ENCODE data around the gene GOLPH3L. TPM values are rescaled to one million over a fixed set of nuclear protein-coding genes. Genes with fewer than 3 reads are reported as not detected.

The GOLPH3L gene
- total RNA-seq, 1 experiment from 2014 or later, result 9.6 TPM

DNA sequence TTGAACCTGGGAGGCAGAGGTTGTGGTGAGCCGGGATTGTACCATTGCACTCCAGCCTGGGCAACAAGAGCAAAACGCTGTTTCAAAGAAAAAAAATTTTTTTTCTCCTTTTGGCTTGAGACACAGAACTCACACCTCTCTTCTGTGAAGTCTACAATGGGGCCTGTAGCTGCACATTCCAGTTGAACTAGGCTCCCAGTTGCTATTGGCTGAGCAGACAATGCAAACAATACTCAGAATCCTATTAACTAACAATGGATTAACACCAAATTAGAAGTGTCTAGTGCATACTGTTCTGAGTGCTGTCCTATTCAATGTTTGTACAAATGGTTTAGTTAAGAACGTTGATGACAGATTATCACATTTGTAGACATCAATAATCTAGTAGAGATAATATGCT lies 100.0 kb downstream of the GOLPH3L start:
- Histone ChIP-seq H3K4me1 (ENCODE audit: insufficient read depth, low read length) (peaks cover 11% of the 10 kb centered on the region), H3K27ac (ENCODE audit: low read length) (peak overlapping the region; percentile 84), H3K9me2 (replicated peaks; ENCODE audit: low read length) (no peaks in the 10 kb centered on the region), H4K20me1 (ENCODE audit: low read length) (no peaks in the 10 kb centered on the region), H3F3A (ENCODE audit: low read length, unreplicated experiment) (no peaks in the 10 kb centered on the region), H2AFZ (ENCODE audit: low read length) (no peak overlapping the region), H3K4me2 (ENCODE audit: low read length) (no peak overlapping the region), H3K4me3 (ENCODE audit: low read length) (no peak overlapping the region), H3K9me3 (ENCODE audit: low read length) (no peaks in the 10 kb centered on the region), H3K27me3 (ENCODE audit: low read length) (no peaks in the 10 kb centered on the region), H3K79me2 (ENCODE audit: low read length) (no peaks in the 10 kb centered on the region), H3K9ac (ENCODE audit: low read length) (no peak overlapping the region), H3K36me3 (ENCODE audit: low read depth, low read length) (no peaks in the 10 kb centered on the region)
- no TSS peak for BruUV-seq (replicated peaks)
- intact Hi-C loops (cut with micrococcal nuclease), result no loop called here
- no peak for TF ChIP-seq EZH2 (IDR thresholded peaks at IDR 0.05; ENCODE audit: low read length, unreplicated experiment)
- no peak for TF ChIP-seq EZH2phosphoT487 (IDR thresholded peaks at IDR 0.05; ENCODE audit: borderline replicate concordance, low read length)
- TF ChIP-seq, protein P1, sequence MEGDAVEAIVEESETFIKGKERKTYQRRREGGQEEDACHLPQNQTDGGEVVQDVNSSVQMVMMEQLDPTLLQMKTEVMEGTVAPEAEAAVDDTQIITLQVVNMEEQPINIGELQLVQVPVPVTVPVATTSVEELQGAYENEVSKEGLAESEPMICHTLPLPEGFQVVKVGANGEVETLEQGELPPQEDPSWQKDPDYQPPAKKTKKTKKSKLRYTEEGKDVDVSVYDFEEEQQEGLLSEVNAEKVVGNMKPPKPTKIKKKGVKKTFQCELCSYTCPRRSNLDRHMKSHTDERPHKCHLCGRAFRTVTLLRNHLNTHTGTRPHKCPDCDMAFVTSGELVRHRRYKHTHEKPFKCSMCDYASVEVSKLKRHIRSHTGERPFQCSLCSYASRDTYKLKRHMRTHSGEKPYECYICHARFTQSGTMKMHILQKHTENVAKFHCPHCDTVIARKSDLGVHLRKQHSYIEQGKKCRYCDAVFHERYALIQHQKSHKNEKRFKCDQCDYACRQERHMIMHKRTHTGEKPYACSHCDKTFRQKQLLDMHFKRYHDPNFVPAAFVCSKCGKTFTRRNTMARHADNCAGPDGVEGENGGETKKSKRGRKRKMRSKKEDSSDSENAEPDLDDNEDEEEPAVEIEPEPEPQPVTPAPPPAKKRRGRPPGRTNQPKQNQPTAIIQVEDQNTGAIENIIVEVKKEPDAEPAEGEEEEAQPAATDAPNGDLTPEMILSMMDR (conservative IDR thresholded peaks at IDR 0.05; ENCODE audit: low read depth, low read length), result no peak
- ATAC-seq, result no peak
- CTCF ChIA-PET, result no interaction called here
- DNase-seq, result no peak
- POLR2A ChIA-PET (ENCODE audit: unreplicated experiment), result no interaction called here

Other genes starting within 250 kb of the GOLPH3L start
- 56.2 and 61.6 TPM in 2 replicates for gene TARS2, start 209.7 kb downstream of the GOLPH3L start, total RNA-seq (2014; rRNA removed)
- 2.3 and 3.7 TPM in 2 replicates for gene ECM1, start 189.0 kb downstream of the GOLPH3L start, total RNA-seq (2014; rRNA removed)
- gene FALEC, start 181.4 kb downstream of the GOLPH3L start, total RNA-seq (2014; rRNA removed), result 0.73 TPM in 1 of 2 replicates, not detected in the other
- 0.81 and 0.87 TPM in 2 replicates for gene ADAMTSL4, start 147.7 kb downstream of the GOLPH3L start, total RNA-seq (2014; rRNA removed)
- 285 and 376 TPM in 2 replicates for gene MCL1, start 117.5 kb downstream of the GOLPH3L start, total RNA-seq (2014; rRNA removed)
- 194 and 232 TPM in 2 replicates for gene ENSA, start 67.5 kb downstream of the GOLPH3L start, total RNA-seq (2014; rRNA removed)
- gene HORMAD1, start 23.7 kb upstream of the GOLPH3L start, total RNA-seq (2014; rRNA removed), result not detected in 2 replicates
- gene CTSS, start 68.6 kb upstream of the GOLPH3L start, total RNA-seq (2014; rRNA removed), result 0.46 TPM in 1 of 2 replicates, not detected in the other
- gene CTSK, start 111.1 kb upstream of the GOLPH3L start, total RNA-seq (2014; rRNA removed), result 2.0 and 5.6 TPM in 2 replicates
- 16.7 and 18.5 TPM in 2 replicates for gene ARNT, start 179.4 kb upstream of the GOLPH3L start, total RNA-seq (2014; rRNA removed)
- not detected in 2 replicates for gene CTXND2, start 190.0 kb upstream of the GOLPH3L start, total RNA-seq (2014; rRNA removed)
- 35.4 and 42.4 TPM in 2 replicates for gene SETDB1, start 229.2 kb upstream of the GOLPH3L start, total RNA-seq (2014; rRNA removed)

Measured in PC-3 (cell line).